Sigmoid colon (tissue), 7 donors: ENCODE data around the gene ISLR2. TPM values are rescaled to one million over a fixed set of nuclear protein-coding genes. Genes with fewer than 3 reads are reported as not detected.

ENCODE experiments used
- DNase-seq: peaks from one replicate; pipeline ENCODE4 v3.0.0-alpha.2; 2019
- H3K27ac ChIP-seq, 4 donors: fragments of 200-600 bp; sonication (generic); one replicate each; pipeline ENCODE4 v1.5.1; 2016 to 2019; ENCODE audit warnings: mild to moderate bottlenecking in 1 of 4
- H3K27me3 ChIP-seq, 3 donors: fragments of 200-600 bp; sonication (generic); one replicate each; pipeline ENCODE4 v1.5.1; 2019; ENCODE audit warnings: mild to moderate bottlenecking in 1 of 3
- H3K36me3 ChIP-seq, 4 donors: fragments of 200-600 bp; sonication (generic); one replicate each; pipeline ENCODE4 v1.5.1; 2016 to 2019
- H3K4me1 ChIP-seq, 4 donors: fragments of 200-600 bp; sonication (generic); one replicate each; pipeline ENCODE4 v1.5.1; 2017 to 2019
- H3K4me3 ChIP-seq, 4 donors: fragments of 200-600 bp; sonication (generic); one replicate each; pipeline ENCODE4 v1.5.1; 2017 to 2019; ENCODE audit warnings: mild to moderate bottlenecking in 2 of 4, moderate library complexity in 1 of 4
- H3K9me3 ChIP-seq, 4 donors: fragments of 200-600 bp in 3 of 4; sonication (generic) in 3 of 4; one replicate each; pipeline versions ENCODE4 v1.5.1 to v1.6.1; 2013 to 2019
- CTCF ChIP-seq, 4 experiments: fragments of 450-650 bp in 3 of 4; fragments of 200-600 bp in 1 of 4; IDR thresholded peaks; one replicate each; pipeline ENCODE4 v1.5.1; 2016 to 2019; ENCODE audit warnings: antibody characterized with exemption in 4 of 4, mild to moderate bottlenecking in 3 of 4, moderate library complexity in 2 of 4
- EP300 ChIP-seq, 4 donors: sonication (generic); formaldehyde crosslinking; IDR thresholded peaks; one replicate each; pipeline ENCODE4 v1.6.1; 2017; ENCODE audit warnings: antibody characterized with exemption in 4 of 4
- POLR2A ChIP-seq, 2 donors: fragments of 450-650 bp; IDR thresholded peaks; one replicate each; pipeline ENCODE4 v1.6.1; 2016; ENCODE audit warnings: antibody characterized with exemption in 2 of 2, mild to moderate bottlenecking in 2 of 2, moderate library complexity in 2 of 2
- POLR2AphosphoS5 ChIP-seq, 4 donors: sonication (generic); formaldehyde crosslinking; IDR thresholded peaks; one replicate each; pipeline ENCODE4 v1.6.1; 2017; ENCODE audit warnings: antibody characterized with exemption in 4 of 4
- WGBS, 2 donors: extraction: QIAGEN DNeasy Blood & Tissue Kit; methylation state at CpG; one replicate each; pipeline ENCODE4 v1.1.7; 2013; 5-methylcytosine and 5-hydroxymethylcytosine counted together
- intact Hi-C: fragments of 100-400 bp; cut with DNase I; formaldehyde crosslinking; loops from one replicate; pipeline ENCODE4 v1.15.1; 2023
- polyA plus RNA-seq, 3 donors: library from polyadenylated mRNA; stranded (reverse); fragments of 200-250 nt; gene quantifications; one replicate each; pipeline ENCODE4 v1.2.3, GENCODE V29; 2013
- total RNA-seq, 4 donors: library from RNA; depleted of rRNA; stranded (reverse); fragments of >200 nt; gene quantifications; one replicate each; pipeline ENCODE4 v1.1.0, GENCODE V29; 2016
- donor health status: healthy with polysubstance abuse.
- donor health status: Bipolar disorder and iron deficiency.
- donor health status: healthy.

Gene ISLR2
- total and polyA plus RNA-seq, 7 donors: 0.16 to 2.2 (median 1.1) TPM; not detected in 2

- Histone ChIP-seq H3K4me1 (peaks cover 0 to 17% (median 15%) of the 10 kb centered on the region in 4 donors), H3K4me3 (no peak overlapping the region), H3K27ac (no peak overlapping the region), H3K9me3 (no peaks in the 10 kb centered on the region), H3K36me3 (no peaks in the 10 kb centered on the region), H3K27me3 (no peaks in the 10 kb centered on the region)
- 96 to 99% methylated on average over 1 of the region's 1 CpG for WGBS, 2 donors
- DNase-seq: no peak
- no peak for TF ChIP-seq POLR2A (IDR thresholded peaks at IDR 0.05)
- TF ChIP-seq CTCF (IDR thresholded peaks at IDR 0.05): no peak
- no peak for TF ChIP-seq POLR2AphosphoS5 (IDR thresholded peaks at IDR 0.05)
- TF ChIP-seq EP300 (IDR thresholded peaks at IDR 0.05): no peak
- intact Hi-C loops: no loop called here
These were observed 35.1 kb downstream of the ISLR2 start for GRCh38 chr15:74165461-74165860.

DNA sequence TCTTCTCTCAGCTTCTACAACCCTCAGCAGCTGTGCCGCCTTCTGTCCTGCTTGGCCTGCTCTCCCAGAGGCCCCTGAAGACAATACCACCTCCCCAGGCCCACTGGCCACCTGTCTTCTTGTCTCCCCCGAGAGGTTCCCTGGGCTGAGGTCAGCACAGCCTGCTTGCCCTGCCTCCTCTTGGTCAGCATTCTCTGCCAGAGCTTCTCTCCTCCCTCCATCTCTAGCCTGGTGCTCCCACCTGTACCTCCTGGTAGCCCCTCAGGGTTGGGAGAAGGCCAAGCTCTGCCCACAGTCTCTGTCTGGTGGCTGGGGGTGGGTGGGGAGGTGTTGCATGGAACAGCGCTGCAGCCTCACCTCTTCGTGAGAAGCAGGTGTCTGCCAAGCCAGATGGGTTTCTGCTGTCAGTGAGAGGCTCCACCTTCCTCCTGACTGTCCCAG is 37.5 kb downstream of the ISLR2 start:
- H3K9me3 ChIP-seq: no peaks in the 10 kb centered on the region
- no peaks in the 10 kb centered on the region for H3K36me3 ChIP-seq
- peaks cover 0 to 27% (median 25%) of the 10 kb centered on the region in 4 donors for H3K4me1 ChIP-seq
- no peak overlapping the region for H3K27ac ChIP-seq
- DNase-seq: peak; percentile 61
- intact Hi-C loops: no loop called here
- 73 to 82% methylated on average over 4 of the region's 4 CpGs for WGBS, 2 donors
- TF ChIP-seq EP300 (IDR thresholded peaks at IDR 0.05) (no peak), CTCF (IDR thresholded peaks at IDR 0.05) (no peak), POLR2AphosphoS5 (IDR thresholded peaks at IDR 0.05) (no peak), POLR2A (IDR thresholded peaks at IDR 0.05) (no peak)
- no peaks in the 10 kb centered on the region for H3K27me3 ChIP-seq
- H3K4me3 ChIP-seq: no peak overlapping the region

DNA sequence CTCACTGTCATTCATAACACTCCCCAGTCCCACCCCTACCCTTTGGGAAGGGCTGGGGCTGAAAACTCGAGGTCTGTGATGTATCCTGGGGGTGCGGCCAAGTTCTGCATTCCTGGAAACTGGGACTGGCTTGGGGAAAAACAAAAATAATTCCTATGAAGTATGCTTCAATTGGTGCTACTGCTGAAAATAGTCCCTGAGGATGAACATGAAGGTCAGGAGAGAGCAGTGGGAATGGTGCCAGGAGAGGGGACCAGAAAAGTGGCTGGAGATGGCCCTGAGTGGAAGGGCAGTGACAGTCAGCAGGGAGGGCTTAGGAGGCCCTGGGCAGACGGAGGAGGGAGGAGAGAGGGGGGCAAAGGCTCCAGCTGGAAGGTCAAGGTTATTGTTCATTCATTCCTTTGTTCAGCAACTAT is 38.3 kb downstream of the ISLR2 start:
- H3K27ac ChIP-seq: peak overlapping the region in 2 of 4 donors; percentile 9 to 31
- no peaks in the 10 kb centered on the region for H3K36me3 ChIP-seq
- H3K9me3 ChIP-seq: no peaks in the 10 kb centered on the region
- peak; percentile 65 for DNase-seq
- peaks cover 0 to 35% (median 33%) of the 10 kb centered on the region in 4 donors for H3K4me1 ChIP-seq
- TF ChIP-seq EP300 (IDR thresholded peaks at IDR 0.05): no peak
- TF ChIP-seq POLR2AphosphoS5 (IDR thresholded peaks at IDR 0.05): no peak
- TF ChIP-seq POLR2A (IDR thresholded peaks at IDR 0.05): no peak
- TF ChIP-seq CTCF (IDR thresholded peaks at IDR 0.05): no peak
- WGBS, 2 donors: 48 to 54% methylated on average over 3 of the region's 3 CpGs
- no peaks in the 10 kb centered on the region for H3K27me3 ChIP-seq
- intact Hi-C loops: no loop called here
- H3K4me3 ChIP-seq: no peak overlapping the region

- Histone ChIP-seq H3K27me3 (no peaks in the 10 kb centered on the region), H3K9me3 (no peaks in the 10 kb centered on the region), H3K27ac (no peak overlapping the region), H3K4me3 (no peak overlapping the region), H3K36me3 (peaks cover 0 to under 1% (median under 1%) of the 10 kb centered on the region in 4 donors), H3K4me1 (peaks cover 0 to 50% (median 47%) of the 10 kb centered on the region in 4 donors)
- peak; percentile 36 for DNase-seq
- intact Hi-C loops: no loop called here
- 79 to 85% methylated on average over 15 of the region's 15 CpGs for WGBS, 2 donors
- no peak for TF ChIP-seq CTCF (IDR thresholded peaks at IDR 0.05)
- TF ChIP-seq POLR2AphosphoS5 (IDR thresholded peaks at IDR 0.05): no peak
- no peak for TF ChIP-seq EP300 (IDR thresholded peaks at IDR 0.05)
- no peak for TF ChIP-seq POLR2A (IDR thresholded peaks at IDR 0.05)
These were observed 39.9 kb downstream of the ISLR2 start for GRCh38 chr15:74170071-74170844.
